ENCODE measurements around the gene TXNIP. TPM values are rescaled to one million over a fixed set of nuclear protein-coding genes. Genes with fewer than 3 reads are reported as not detected.
"Not testable (repeated sequence)": the region's sequence is repeated elsewhere in the genome, so short reads cannot be mapped to it uniquely, and the experiment has no call there.

The TXNIP gene
- total and polyA plus RNA-seq, 2 donors: 336 to 1,022 TPM

- H3K4me3 ChIP-seq (ENCODE audit: low read length in 2 of 2): no peak overlapping the region
- peaks cover 0 to 2% of the 10 kb centered on the region in 2 donors for H3K27me3 ChIP-seq (ENCODE audit: control insufficient read depth in 2 of 2, insufficient read depth in 1 of 2, low read length in 1 of 2)
- H3K9me3 ChIP-seq (ENCODE audit: control insufficient read depth in 2 of 2, insufficient read depth in 1 of 2, low read length in 1 of 2): no peaks in the 10 kb centered on the region
- H3K4me1 ChIP-seq (ENCODE audit: control insufficient read depth in 2 of 2, insufficient read depth in 2 of 2, low read length in 2 of 2): no peaks in the 10 kb centered on the region
- H3K27ac ChIP-seq (ENCODE audit: low read depth in 1 of 2, low read length in 1 of 2): no peak overlapping the region
- DNase-seq (ENCODE audit: low read depth in 6 of 9, low spot score in 9 of 9): no peak
- no peaks in the 10 kb centered on the region for H3K36me3 ChIP-seq (ENCODE audit: control insufficient read depth in 2 of 2, insufficient read depth in 2 of 2, low read length in 1 of 2)
Observed at GRCh38 chr1:146029117-146029516, 32.7 kb upstream of the TXNIP start.

- 91% methylated on average over 1 of the region's 1 CpG for WGBS
- H3K36me3 ChIP-seq (ENCODE audit: control insufficient read depth in 2 of 2, insufficient read depth in 2 of 2, low read length in 1 of 2); H3K9me3 ChIP-seq (ENCODE audit: control insufficient read depth in 2 of 2, insufficient read depth in 1 of 2, low read length in 1 of 2); DNase-seq (ENCODE audit: low read depth in 6 of 9, low spot score in 9 of 9); H3K4me1 ChIP-seq (ENCODE audit: control insufficient read depth in 2 of 2, insufficient read depth in 2 of 2, low read length in 2 of 2); H3K27ac ChIP-seq (ENCODE audit: low read depth in 1 of 2, low read length in 1 of 2); H3K4me3 ChIP-seq (ENCODE audit: low read length in 2 of 2): not testable (repeated sequence)
- peaks cover 0 to 12% of the 10 kb centered on the region in 2 donors for H3K27me3 ChIP-seq (ENCODE audit: control insufficient read depth in 2 of 2, insufficient read depth in 1 of 2, low read length in 1 of 2)
Observed at GRCh38 chr1:146026650-146027049, 30.3 kb upstream of the TXNIP start.

GRCh38 chr1:146025787-146026495, 29.6 kb upstream of the TXNIP start:
- peaks cover 0 to 20% of the 10 kb centered on the region in 2 donors for H3K27me3 ChIP-seq (ENCODE audit: control insufficient read depth in 2 of 2, insufficient read depth in 1 of 2, low read length in 1 of 2)
- DNase-seq (ENCODE audit: low read depth in 6 of 9, low spot score in 9 of 9); H3K4me1 ChIP-seq (ENCODE audit: control insufficient read depth in 2 of 2, insufficient read depth in 2 of 2, low read length in 2 of 2); H3K4me3 ChIP-seq (ENCODE audit: low read length in 2 of 2); H3K36me3 ChIP-seq (ENCODE audit: control insufficient read depth in 2 of 2, insufficient read depth in 2 of 2, low read length in 1 of 2); H3K27ac ChIP-seq (ENCODE audit: low read depth in 1 of 2, low read length in 1 of 2); H3K9me3 ChIP-seq (ENCODE audit: control insufficient read depth in 2 of 2, insufficient read depth in 1 of 2, low read length in 1 of 2): not testable (repeated sequence)
- WGBS: 98% methylated on average over 2 of the region's 2 CpGs

- H3K4me1 ChIP-seq (ENCODE audit: control insufficient read depth in 2 of 2, insufficient read depth in 2 of 2, low read length in 2 of 2): peaks cover 0 to 8% of the 10 kb centered on the region in 2 donors
- no peak for DNase-seq (ENCODE audit: low read depth in 6 of 9, low spot score in 9 of 9)
- no peak overlapping the region for H3K27ac ChIP-seq (ENCODE audit: low read depth in 1 of 2, low read length in 1 of 2)
- H3K36me3 ChIP-seq (ENCODE audit: control insufficient read depth in 2 of 2, insufficient read depth in 2 of 2, low read length in 1 of 2): no peaks in the 10 kb centered on the region
- no peak overlapping the region for H3K4me3 ChIP-seq (ENCODE audit: low read length in 2 of 2)
- peaks cover 20 to 53% of the 10 kb centered on the region in 2 donors for H3K27me3 ChIP-seq (ENCODE audit: control insufficient read depth in 2 of 2, insufficient read depth in 1 of 2, low read length in 1 of 2)
- 94% methylated on average over 7 of the region's 7 CpGs for WGBS
- H3K9me3 ChIP-seq (ENCODE audit: control insufficient read depth in 2 of 2, insufficient read depth in 1 of 2, low read length in 1 of 2): peaks cover 0 to 5% of the 10 kb centered on the region in 2 donors
Observed at GRCh38 chr1:146022403-146023127, 26.2 kb upstream of the TXNIP start.

- WGBS: 90% methylated on average over 5 of the region's 5 CpGs
- Histone ChIP-seq H3K27ac (ENCODE audit: low read depth in 1 of 2, low read length in 1 of 2) (no peak within 1 kb of the TSS), H3K4me1 (ENCODE audit: control insufficient read depth in 2 of 2, insufficient read depth in 2 of 2, low read length in 2 of 2) (peaks cover 0 to 8% of the 10 kb centered on the region in 2 donors), H3K36me3 (ENCODE audit: control insufficient read depth in 2 of 2, insufficient read depth in 2 of 2, low read length in 1 of 2) (no peaks in the 10 kb centered on the region), H3K9me3 (ENCODE audit: control insufficient read depth in 2 of 2, insufficient read depth in 1 of 2, low read length in 1 of 2) (peaks cover 0 to 5% of the 10 kb centered on the region in 2 donors), H3K4me3 (ENCODE audit: low read length in 2 of 2) (no peak within 1 kb of the TSS), H3K27me3 (ENCODE audit: control insufficient read depth in 2 of 2, insufficient read depth in 1 of 2, low read length in 1 of 2) (peaks cover 23 to 59% of the 10 kb centered on the region in 2 donors)
- DNase-seq (ENCODE audit: low read depth in 6 of 9, low spot score in 9 of 9): no peak
Observed at GRCh38 chr1:146021622-146022402, 25.4 kb upstream of the TXNIP start, which contains the start of gene HJV. Gene HJV (minus strand): TSS chr1:146021735. CDS start chr1:146020231, 1,504 bp downstream.

GRCh38 chr1:146021050-146021445, 24.7 kb upstream of the TXNIP start:
- Histone ChIP-seq H3K4me3 (ENCODE audit: low read length in 2 of 2) (no peak overlapping the region), H3K27me3 (ENCODE audit: control insufficient read depth in 2 of 2, insufficient read depth in 1 of 2, low read length in 1 of 2) (peaks cover 23 to 67% of the 10 kb centered on the region in 2 donors), H3K4me1 (ENCODE audit: control insufficient read depth in 2 of 2, insufficient read depth in 2 of 2, low read length in 2 of 2) (peaks cover 0 to 8% of the 10 kb centered on the region in 2 donors), H3K9me3 (ENCODE audit: control insufficient read depth in 2 of 2, insufficient read depth in 1 of 2, low read length in 1 of 2) (peaks cover 0 to 5% of the 10 kb centered on the region in 2 donors), H3K36me3 (ENCODE audit: control insufficient read depth in 2 of 2, insufficient read depth in 2 of 2, low read length in 1 of 2) (no peaks in the 10 kb centered on the region), H3K27ac (ENCODE audit: low read depth in 1 of 2, low read length in 1 of 2) (no peak overlapping the region)
- DNase-seq (ENCODE audit: low read depth in 6 of 9, low spot score in 9 of 9): no peak
- 85% methylated on average over 1 of the region's 1 CpG for WGBS

- H3K4me3 ChIP-seq (ENCODE audit: low read length in 2 of 2): no peak overlapping the region
- no peaks in the 10 kb centered on the region for H3K36me3 ChIP-seq (ENCODE audit: control insufficient read depth in 2 of 2, insufficient read depth in 2 of 2, low read length in 1 of 2)
- H3K27me3 ChIP-seq (ENCODE audit: control insufficient read depth in 2 of 2, insufficient read depth in 1 of 2, low read length in 1 of 2): peaks cover 23 to 69% of the 10 kb centered on the region in 2 donors
- 94% methylated on average over 4 of the region's 4 CpGs for WGBS
- DNase-seq (ENCODE audit: low read depth in 6 of 9, low spot score in 9 of 9): no peak
- peaks cover 0 to 8% of the 10 kb centered on the region in 2 donors for H3K4me1 ChIP-seq (ENCODE audit: control insufficient read depth in 2 of 2, insufficient read depth in 2 of 2, low read length in 2 of 2)
- no peak overlapping the region for H3K27ac ChIP-seq (ENCODE audit: low read depth in 1 of 2, low read length in 1 of 2)
- H3K9me3 ChIP-seq (ENCODE audit: control insufficient read depth in 2 of 2, insufficient read depth in 1 of 2, low read length in 1 of 2): peaks cover 0 to 5% of the 10 kb centered on the region in 2 donors
Observed at GRCh38 chr1:146020058-146021049, 24.0 kb upstream of the TXNIP start.

Measured in thymus (tissue), 11 donors.